Choroid plexus epithelial cell (primary cell): ENCODE results near the gene MSL2.

Experiments
- DNase-seq: peaks from one replicate; pipeline ENCODE4 v3.0.0-alpha.2; 2010; ENCODE audit warnings: low read depth
- H3K4me3 ChIP-seq: 2 replicates; pipeline ENCODE4 v1.5.1; 2011; ENCODE audit warnings: low read depth, mild to moderate bottlenecking, control low read depth, low read length, moderate library complexity
- CTCF ChIP-seq: conservative IDR thresholded peaks from 2 replicates; pipeline ENCODE4 v1.5.1; 2011; ENCODE audit warnings: low read depth, mild to moderate bottlenecking, control low read depth, inconsistent platforms, low read length, moderate library complexity

The MSL2 gene

GRCh38 chr3:136189859-136190617 is 6.1 kb downstream of the MSL2 start:
- TF ChIP-seq CTCF, result no peak
- H3K4me3 ChIP-seq, result no peak overlapping the region
- no peak for DNase-seq

DNA sequence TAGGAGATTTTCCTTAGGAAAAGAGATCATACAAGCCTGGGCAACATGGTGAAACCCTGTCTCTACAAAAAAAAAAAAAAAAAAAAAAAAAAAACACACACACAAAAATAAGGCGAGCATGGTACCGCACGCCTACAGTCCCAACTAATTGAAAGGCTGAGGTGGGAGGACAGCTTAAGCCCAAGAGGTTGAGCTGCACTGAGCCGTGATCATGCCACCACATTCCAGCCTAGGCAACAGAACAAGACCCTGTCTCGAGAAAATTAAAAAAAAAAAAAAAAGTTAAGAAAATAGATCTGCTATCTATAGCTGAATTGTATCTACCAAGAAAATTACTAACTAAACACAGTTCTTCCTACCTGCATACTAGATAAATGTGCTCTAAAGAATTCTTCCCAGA is 7.1 kb downstream of the MSL2 start:
- DNase-seq, result no peak
- TF ChIP-seq CTCF, result no peak
- H3K4me3 ChIP-seq, result no peak overlapping the region

GRCh38 chr3:136187868-136188267 is 8.3 kb downstream of the MSL2 start:
- H3K4me3 ChIP-seq, result no peak overlapping the region

GRCh38 chr3:136186846-136187245 is 9.3 kb downstream of the MSL2 start:
- DNase-seq, result no peak
- H3K4me3 ChIP-seq, result no peak overlapping the region
- TF ChIP-seq CTCF, result no peak

More at GRCh38 chr3:136187868-136188267, 8.3 kb downstream of the MSL2 start:
- no peak for TF ChIP-seq CTCF
- DNase-seq, result no peak

- peak; percentile 18 for DNase-seq
- no peak for TF ChIP-seq CTCF
- H3K4me3 ChIP-seq, result no peak overlapping the region
Measured at GRCh38 chr3:136186344-136186743, 9.8 kb downstream of the MSL2 start.

- no peak for TF ChIP-seq CTCF
- DNase-seq, result no peak
- no peak overlapping the region for H3K4me3 ChIP-seq
Measured at GRCh38 chr3:136184703-136185102, 11.4 kb downstream of the MSL2 start.

DNA sequence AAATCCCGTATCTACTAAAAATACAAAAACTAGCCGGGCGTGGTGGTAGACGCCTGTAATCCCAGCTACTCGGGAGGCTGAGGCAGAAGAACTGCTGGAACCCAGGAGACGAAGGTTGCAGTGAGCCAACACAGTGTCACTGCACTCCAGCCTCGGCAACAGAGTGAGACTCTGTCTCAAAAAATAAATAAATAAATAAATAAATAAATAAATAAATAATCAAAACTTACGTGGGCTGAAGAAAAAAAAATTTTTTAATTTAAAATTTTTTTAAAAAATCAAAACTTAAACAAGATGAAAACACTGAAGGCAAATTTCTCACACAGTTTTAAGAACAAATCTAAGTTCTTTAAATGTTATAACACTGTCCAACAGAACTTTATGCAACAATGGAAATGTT is 14.4 kb downstream of the MSL2 start:
- no peak for DNase-seq
- TF ChIP-seq CTCF, result no peak

More for the DNA sequence above, 14.4 kb downstream of the MSL2 start:
- no peak overlapping the region for H3K4me3 ChIP-seq
